WTC11 (cell line): ENCODE data around the gene CFDP1.

Experiments used
- ATF1 ChIP-seq: sonication (generic); formaldehyde crosslinking; IDR thresholded peaks from 2 replicates; pipeline ENCODE4 v1.8.1; 2023; ENCODE audit warnings: mild to moderate bottlenecking, moderate library complexity, missing genetic modification reagents
- CREB1 ChIP-seq: sonication (generic); formaldehyde crosslinking; IDR thresholded peaks from 2 replicates; pipeline ENCODE4 v1.8.0; 2023; ENCODE audit warnings: mild to moderate bottlenecking, missing genetic modification reagents
- CREM ChIP-seq: sonication (generic); formaldehyde crosslinking; IDR thresholded peaks from 2 replicates; pipeline ENCODE4 v1.8.1; 2022; ENCODE audit warnings: mild to moderate bottlenecking, missing genetic modification reagents, moderate library complexity
- CTCF ChIP-seq: fragments of 200-600 bp; IDR thresholded peaks from 2 replicates; pipeline ENCODE4 v1.8.0; 2022; ENCODE audit warnings: antibody characterized with exemption
- ETV6 ChIP-seq: sonication (generic); formaldehyde crosslinking; IDR thresholded peaks from 2 replicates; pipeline ENCODE4 v1.8.1; 2022; ENCODE audit warnings: mild to moderate bottlenecking, missing genetic modification reagents
- FOXJ3 ChIP-seq: sonication (generic); formaldehyde crosslinking; IDR thresholded peaks from 2 replicates; pipeline ENCODE4 v1.9.0; 2021; ENCODE audit warnings: missing genetic modification reagents, mild to moderate bottlenecking, borderline replicate concordance
- GABPB1 ChIP-seq: sonication (generic); formaldehyde crosslinking; IDR thresholded peaks from 2 replicates; pipeline ENCODE4 v1.8.1; 2023; ENCODE audit warnings: mild to moderate bottlenecking, missing genetic modification reagents
- MAX ChIP-seq: sonication (generic); formaldehyde crosslinking; IDR thresholded peaks from 2 replicates; pipeline ENCODE4 v1.8.0; 2022; ENCODE audit warnings: mild to moderate bottlenecking, missing genetic modification reagents
- NR2C2 ChIP-seq: sonication (generic); formaldehyde crosslinking; IDR thresholded peaks from 2 replicates; pipeline ENCODE4 v1.8.0; 2022; ENCODE audit warnings: mild to moderate bottlenecking, missing genetic modification reagents
- ZNF138 ChIP-seq: sonication (generic); formaldehyde crosslinking; conservative IDR thresholded peaks from 2 replicates; pipeline ENCODE4 v1.8.1; 2022; ENCODE audit warnings: mild to moderate bottlenecking, moderate library complexity, missing genetic modification reagents

GRCh38 chr16:75477680-75478473 is 44.6 kb upstream of the CFDP1 start:
- TF ChIP-seq CTCF (no peak), GABPB1 (CRISPR knock-in tag) (no peak), ATF1 (CRISPR knock-in tag) (no peak), CREM (CRISPR knock-in tag) (no peak), MAX (no peak), ZNF138 (no peak), ETV6 (no peak), NR2C2 (CRISPR knock-in tag) (no peak), FOXJ3 (no peak), CREB1 (CRISPR knock-in tag) (no peak)
